Measurements from ENCODE around the gene SULF2.

Gene SULF2

GRCh38 chr20:47631078-47631477 is 154.2 kb downstream of the SULF2 start:
- intact Hi-C loops (cut with DNase I) = no loop called here
- DNase-seq = no peak

DNA sequence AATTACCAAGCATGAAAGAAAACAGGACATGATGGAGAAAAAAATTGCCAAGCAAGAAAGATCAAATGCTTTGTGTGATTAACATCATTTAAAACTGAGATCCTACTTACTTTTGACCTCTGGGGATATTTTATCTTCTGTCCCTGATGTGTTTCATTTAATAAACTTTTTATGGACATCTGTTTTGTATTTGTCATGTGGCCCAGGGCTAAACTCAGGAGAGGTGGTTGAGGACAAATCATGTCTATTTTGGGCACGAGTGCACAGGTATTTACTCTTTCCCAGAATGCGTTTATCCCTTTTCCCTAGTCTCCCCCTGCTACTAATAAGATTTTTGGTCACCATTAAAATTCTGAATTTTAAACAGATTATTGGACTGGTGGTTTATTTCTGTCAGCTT is 155.4 kb downstream of the SULF2 start:
- intact Hi-C loops (cut with DNase I) = loop anchor here (10.0 kb wide), 2 partner anchors 245 to 355 kb away; no protein-coding TSS in a partner anchor
- DNase-seq = no peak

- DNase-seq = no peak
- intact Hi-C loops (cut with DNase I) = loop anchor here (10.0 kb wide), 2 partner anchors 243 to 353 kb away; no protein-coding TSS in a partner anchor
Measured at GRCh38 chr20:47627540-47627939, 157.7 kb downstream of the SULF2 start.

DNA sequence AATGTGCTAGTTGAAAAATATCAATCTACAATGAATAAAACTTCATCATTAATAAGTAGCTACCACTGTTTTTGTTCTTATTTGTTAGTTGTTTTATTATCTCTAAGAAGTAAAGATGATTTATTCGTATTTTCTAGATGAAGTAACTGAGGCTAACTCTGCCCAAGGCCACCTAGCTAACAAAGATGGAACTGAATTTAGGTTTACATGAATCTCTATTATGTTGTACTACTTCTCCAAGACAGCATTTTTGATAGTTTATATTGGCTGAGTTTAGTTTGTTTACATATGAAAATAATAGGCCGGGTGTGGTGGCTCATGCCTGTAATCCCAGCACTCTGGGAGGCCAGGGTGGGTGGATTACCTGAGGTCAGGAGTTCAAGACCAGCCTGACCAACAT is 162.1 kb downstream of the SULF2 start:
- intact Hi-C loops (cut with DNase I) = loop anchor here (5.0 to 10.0 kb wide), 3 partner anchors 101 to 348 kb away; no protein-coding TSS in a partner anchor
- no peak for DNase-seq

- DNase-seq = no peak
- intact Hi-C loops (cut with DNase I) = loop anchor here (5.0 to 10.0 kb wide), 3 partner anchors 100 to 347 kb away; no protein-coding TSS in a partner anchor
Measured at GRCh38 chr20:47622118-47622665, 163.1 kb downstream of the SULF2 start.

DNA sequence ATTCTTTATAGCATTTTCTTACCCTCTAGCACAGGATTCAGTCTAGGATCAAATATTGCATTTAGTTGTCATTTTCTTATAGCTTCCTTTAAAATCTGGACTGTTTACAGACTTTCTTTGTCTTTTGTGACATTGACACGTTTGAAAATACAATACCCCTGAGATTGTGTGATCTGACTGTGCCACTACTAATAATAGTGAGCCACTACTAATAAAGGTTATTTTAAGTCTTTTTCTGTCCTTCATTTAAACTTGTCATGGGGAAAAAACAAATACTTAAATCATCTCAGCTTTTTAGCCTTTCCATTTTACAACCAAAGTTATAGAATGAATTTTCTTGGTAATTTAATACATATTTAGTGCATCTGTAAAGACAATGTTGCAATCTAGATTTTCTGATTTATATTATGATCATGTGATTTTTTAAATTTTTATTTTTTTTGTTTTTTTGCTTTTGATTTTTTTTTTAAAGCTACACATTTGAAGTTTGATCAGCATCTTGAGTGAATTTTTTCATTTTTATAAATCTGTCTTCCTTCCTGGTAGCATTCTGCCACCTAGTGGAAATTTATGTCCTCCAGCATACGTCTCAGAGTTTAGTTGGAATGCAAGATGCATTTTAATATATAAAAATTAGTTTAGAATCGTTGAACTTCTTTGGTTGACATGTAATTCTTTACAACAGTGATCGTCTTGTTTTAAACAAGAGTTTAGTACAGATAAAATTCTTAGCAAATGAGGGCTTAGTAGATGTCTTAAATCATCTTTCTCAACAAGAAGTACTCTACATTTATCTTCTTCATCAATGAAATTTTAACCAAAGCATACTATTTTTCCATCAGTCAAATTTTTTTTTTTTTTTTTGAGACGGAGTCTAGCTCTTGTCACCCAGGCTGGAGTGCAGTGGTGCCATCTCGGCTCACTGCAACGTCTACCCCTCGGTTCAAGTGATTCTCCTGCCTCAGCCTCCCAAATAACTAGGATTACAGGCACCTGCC is 164.2 kb downstream of the SULF2 start:
- no peak for DNase-seq
- intact Hi-C loops (cut with DNase I) = loop anchor here (1.0 to 10.0 kb wide), 4 partner anchors 99 to 868 kb away; no protein-coding TSS in a partner anchor

- no peak for DNase-seq
- intact Hi-C loops (cut with DNase I) = no loop called here
Measured at GRCh38 chr20:47618479-47618878, 166.8 kb downstream of the SULF2 start.

- intact Hi-C loops (cut with DNase I) = no loop called here
- DNase-seq = no peak
Measured at GRCh38 chr20:47614703-47615309, 170.5 kb downstream of the SULF2 start.

- intact Hi-C loops (cut with DNase I) = no loop called here
- DNase-seq = no peak
Measured at GRCh38 chr20:47612670-47613069, 172.6 kb downstream of the SULF2 start.

- intact Hi-C loops (cut with DNase I) = no loop called here
- DNase-seq = no peak
Measured at GRCh38 chr20:47611785-47612184, 173.5 kb downstream of the SULF2 start.

DNA sequence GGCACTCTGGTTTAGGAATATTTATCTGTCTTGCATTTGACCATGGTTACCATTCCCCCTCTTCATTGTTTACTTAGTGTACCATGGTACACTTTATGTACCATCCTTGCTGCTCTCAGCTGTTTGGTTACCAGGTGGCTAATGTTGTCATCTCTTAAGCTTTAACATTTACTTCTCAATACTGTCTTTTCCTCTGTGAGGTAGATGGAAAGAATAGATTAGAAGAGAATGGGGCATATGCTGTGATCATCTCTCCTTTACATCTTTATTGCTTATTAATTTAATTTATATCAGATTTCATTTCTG is 174.4 kb downstream of the SULF2 start:
- intact Hi-C loops (cut with DNase I) = no loop called here
- DNase-seq = no peak

GRCh38 chr20:47610247-47610944 is 174.9 kb downstream of the SULF2 start:
- intact Hi-C loops (cut with DNase I) = no loop called here
- DNase-seq = no peak

DNA sequence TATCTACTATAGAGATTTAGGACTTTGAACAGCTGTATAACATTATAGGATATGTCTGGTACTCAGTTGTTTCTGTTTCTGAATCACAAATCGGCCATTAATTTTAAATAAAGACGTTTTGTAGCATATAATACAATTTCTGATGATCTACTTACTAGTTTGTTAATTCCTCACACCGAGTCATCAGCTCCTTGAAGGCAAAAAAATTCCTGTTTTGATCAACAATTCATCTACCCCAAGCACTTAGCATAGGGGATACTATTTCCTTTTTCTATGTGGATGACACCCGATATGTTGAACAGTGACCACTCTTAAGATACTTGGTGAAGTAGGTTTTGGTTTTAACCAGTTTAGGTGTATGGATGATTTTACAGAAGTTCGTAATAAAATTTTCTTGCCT is 176.3 kb downstream of the SULF2 start:
- no peak for DNase-seq
- intact Hi-C loops (cut with DNase I) = no loop called here
